H1 (cell line): ENCODE measurements around the gene PRXL2B.

Experiments
- CHD1 ChIP-seq: IDR thresholded peaks from 2 replicates; pipeline ENCODE4 v1.6.1; 2012; ENCODE audit warnings: low read depth, low read length, improper control_type of control experiment
- CTCF ChIP-seq, 3 experiments: IDR thresholded peaks; 1 replicate in 2 of 3; 2 replicates in 1 of 3; pipeline versions ENCODE4 v1.5.1 to v1.6.1; 2011; ENCODE audit warnings: low read length in 3 of 3, mild to moderate bottlenecking in 3 of 3, inconsistent platforms in 2 of 3, low read depth in 1 of 3, moderate library complexity in 1 of 3; ENCODE audit not compliant: insufficient read depth in 1 of 3; ENCODE audit errors: control extremely low read depth in 1 of 3
- MAFK ChIP-seq: IDR thresholded peaks from 2 replicates; pipeline ENCODE4 v1.6.1; 2012; ENCODE audit warnings: low read depth, mild to moderate bottlenecking, improper control_type of control experiment, low read length
- POLR2A ChIP-seq, 2 experiments: IDR thresholded peaks; 1 replicate in 1 of 2; 2 replicates in 1 of 2; pipeline ENCODE4 v1.6.1; 2011; ENCODE audit warnings: low read depth in 2 of 2, low read length in 2 of 2, mild to moderate bottlenecking in 2 of 2; ENCODE audit errors: control extremely low read depth in 1 of 2
- ZNF274 ChIP-seq: IDR thresholded peaks from 2 replicates; pipeline ENCODE4 v1.7.0; 2012; ENCODE audit warnings: low read length, borderline replicate concordance; ENCODE audit errors: extremely low read depth

- TF ChIP-seq POLR2A (IDR thresholded peaks at IDR 0.05; ENCODE audit: control extremely low read depth in 1 of 2, low read depth in 2 of 2, low read length in 2 of 2) (no peak), CTCF (IDR thresholded peaks at IDR 0.05; ENCODE audit: control extremely low read depth in 1 of 3, insufficient read depth in 1 of 3, low read depth in 1 of 3, low read length in 3 of 3) (no peak), MAFK (no peak), CHD1 (no peak), ZNF274 (no peak)
These were observed 41.5 kb upstream of the PRXL2B start for GRCh38 chr1:2544875-2545640.
